Myometrial cell (primary cell): ENCODE results near the gene ZNF683. TPM values are rescaled to one million over a fixed set of nuclear protein-coding genes. Genes with fewer than 3 reads are reported as not detected.

Experiments
- total RNA-seq: library from RNA; depleted of rRNA; stranded (reverse); fragments of >200 nt; gene quantifications from 2 replicates; pipeline ENCODE4 v1.2.3, GENCODE V29; 2015

The ZNF683 gene
- total RNA-seq, result not detected in 2 replicates

DNA sequence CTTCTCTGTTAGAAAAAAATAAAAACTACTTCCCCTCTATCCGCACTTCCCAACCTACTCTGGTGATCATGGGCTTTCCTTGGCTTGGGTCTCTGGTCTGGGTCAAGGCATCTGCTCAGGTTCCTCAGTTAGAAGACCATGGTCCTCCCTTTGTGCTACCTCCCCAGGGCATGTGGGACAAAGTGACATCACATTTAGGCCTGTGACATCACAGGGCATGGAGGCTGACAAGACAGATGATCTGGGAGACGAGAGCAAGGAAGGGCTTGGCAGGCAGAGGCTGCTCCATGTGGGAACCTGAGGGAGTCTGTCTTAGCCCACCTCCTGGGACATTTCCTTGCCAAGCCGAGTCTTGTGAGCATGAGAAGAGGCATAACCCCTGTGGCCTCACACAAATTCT, at the start of gene ZNF683:
TSS of gene ZNF683 (minus strand) at position 140 of the 400 bp plus-strand sequence. CDS start 4,179 bp downstream, outside the sequence.

DNA sequence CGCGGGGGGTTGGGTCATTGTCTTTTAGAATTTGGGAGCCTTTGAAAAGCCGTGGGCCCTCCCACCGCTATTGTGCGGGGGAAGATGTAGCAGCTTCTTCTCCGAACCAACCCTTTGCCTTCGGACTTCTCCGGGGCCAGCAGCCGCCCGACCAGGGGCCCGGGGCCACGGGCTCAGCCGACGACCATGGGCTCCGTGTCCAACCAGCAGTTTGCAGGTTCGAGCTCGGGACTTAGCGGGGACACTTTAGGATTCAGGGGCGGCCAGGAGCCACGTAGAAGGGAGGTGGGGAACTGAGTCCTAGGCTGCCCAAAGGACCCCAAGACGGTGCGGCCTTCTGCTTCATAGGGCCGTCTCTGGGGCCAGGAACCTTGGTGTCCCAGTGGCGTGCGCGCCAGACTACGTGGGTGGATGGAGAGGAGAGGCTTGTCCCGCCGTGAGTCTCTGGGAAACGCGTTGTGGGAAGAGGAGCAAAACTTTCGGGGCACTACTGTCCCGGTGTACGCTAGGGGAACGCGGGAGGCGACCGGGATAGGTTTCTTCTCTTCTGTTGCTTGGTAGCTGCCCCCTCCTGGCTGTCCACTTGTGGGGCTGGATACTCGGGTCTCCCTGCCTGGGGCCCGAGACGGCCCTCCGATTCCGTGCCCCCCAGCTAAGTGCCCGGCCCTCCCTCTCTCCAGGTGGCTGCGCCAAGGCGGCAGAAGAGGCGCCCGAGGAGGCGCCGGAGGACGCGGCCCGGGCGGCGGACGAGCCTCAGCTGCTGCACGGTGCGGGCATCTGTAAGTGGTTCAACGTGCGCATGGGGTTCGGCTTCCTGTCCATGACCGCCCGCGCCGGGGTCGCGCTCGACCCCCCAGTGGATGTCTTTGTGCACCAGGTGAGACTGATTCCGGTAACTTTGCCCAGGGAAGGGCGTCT, 38.4 kb upstream of the ZNF683 start, which contains the start of gene LIN28A:
TSS of gene LIN28A (plus strand) at position 112 of the 918 bp plus-strand sequence. CDS start at position 187, 75 bp downstream.

DNA sequence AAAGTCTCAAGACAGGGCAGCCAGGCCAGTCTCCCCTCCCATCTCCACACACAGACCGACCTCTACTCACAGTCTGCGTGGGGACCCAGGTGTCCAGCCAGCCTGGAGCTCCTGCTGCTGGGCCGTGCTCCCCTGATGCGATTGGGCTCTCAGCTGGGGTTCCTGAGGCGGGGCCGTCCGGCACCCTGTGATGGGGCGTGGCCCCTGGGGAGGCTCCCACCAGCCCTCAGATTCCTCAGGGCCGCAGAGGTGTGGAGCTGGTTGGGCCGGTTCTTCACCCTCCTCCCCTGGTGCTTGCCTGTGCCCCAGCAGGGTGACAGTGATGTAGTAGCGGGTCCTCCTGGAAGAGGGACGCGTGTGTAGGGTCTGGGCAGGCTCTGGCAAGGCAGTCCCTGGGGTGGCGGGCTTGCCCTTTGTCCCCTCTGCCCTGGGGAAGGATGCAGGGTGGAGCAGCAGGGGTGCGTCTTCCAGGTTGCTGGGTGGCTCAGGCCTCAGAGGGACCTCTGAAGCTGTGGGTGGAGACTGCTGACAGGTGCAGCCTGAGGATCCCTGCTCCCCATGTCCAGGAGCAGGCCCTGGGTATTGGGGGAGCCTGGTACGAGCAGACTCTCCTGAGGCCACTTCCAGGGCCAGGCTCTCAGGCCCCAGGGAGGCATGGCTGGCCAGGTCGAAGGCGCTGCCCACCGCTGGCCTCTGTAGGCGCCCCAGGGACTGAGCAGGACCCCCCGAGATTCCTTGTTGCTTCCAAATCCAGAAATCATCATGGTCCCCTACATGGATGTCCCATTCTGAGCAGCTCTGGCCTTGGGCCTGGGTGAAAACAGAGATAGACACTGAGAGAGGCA, 18.4 kb downstream of the ZNF683 start, which contains the start of gene CRYBG2:
TSS of gene CRYBG2 (minus strand) at position 155 of the 845 bp plus-strand sequence. CDS start 7,473 bp downstream, outside the sequence.

DNA sequence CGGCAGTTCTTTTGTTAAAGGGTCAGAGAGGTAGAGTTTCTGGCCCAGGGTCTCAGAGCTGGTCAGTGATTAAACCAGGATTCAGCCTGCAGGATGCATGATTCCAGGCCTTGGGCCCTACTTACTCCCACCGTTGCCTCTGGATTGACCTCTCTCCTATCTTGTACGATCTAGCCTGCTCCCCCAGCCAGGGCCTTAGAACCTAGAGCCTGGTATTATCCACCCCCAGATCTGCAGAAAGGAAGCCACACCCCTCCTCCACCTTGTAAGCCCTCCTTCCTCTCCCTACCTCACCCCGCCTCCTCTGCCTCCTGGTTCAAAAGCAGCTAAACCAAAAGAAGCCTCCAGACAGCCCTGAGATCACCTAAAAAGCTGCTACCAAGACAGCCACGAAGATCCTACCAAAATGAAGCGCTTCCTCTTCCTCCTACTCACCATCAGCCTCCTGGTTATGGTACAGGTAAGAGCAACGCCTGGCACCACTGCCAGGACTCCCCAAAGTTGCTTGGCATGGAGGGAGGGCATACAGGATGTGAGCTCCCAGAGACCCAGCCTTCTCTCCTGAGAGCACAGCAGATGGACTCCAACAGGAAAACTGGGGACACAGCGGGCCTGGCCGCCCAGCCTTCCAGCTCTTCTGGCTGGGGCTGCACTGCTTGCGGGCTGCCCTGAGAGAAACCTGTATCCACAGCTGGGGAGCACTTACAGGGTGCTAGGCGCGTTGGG, 54.8 kb downstream of the ZNF683 start, which contains the start of gene CD52:
TSS of gene CD52 (plus strand) at position 347 of the 726 bp plus-strand sequence. CDS start at position 407, 60 bp downstream.

Other genes starting within 250 kb of the ZNF683 start
- not detected in 2 replicates for gene FAM110D, start 213.7 kb downstream of the ZNF683 start, total RNA-seq
- not detected in 2 replicates for gene C1orf232, start 203.8 kb downstream of the ZNF683 start, total RNA-seq
- gene ZNF593, start 202.8 kb downstream of the ZNF683 start, total RNA-seq, result 26.4 and 32.3 TPM in 2 replicates
- 0.29 TPM in 1 of 2 replicates, not detected in the other for gene ZNF593OS, start 200.9 kb downstream of the ZNF683 start, total RNA-seq
- not detected in 2 replicates for gene CNKSR1, start 195.3 kb downstream of the ZNF683 start, total RNA-seq
- not detected in 2 replicates for gene CATSPER4, start 182.1 kb downstream of the ZNF683 start, total RNA-seq
- gene CEP85, start 138.6 kb downstream of the ZNF683 start, total RNA-seq, result 8.7 and 8.9 TPM in 2 replicates
- gene SH3BGRL3, start 92.7 kb downstream of the ZNF683 start, total RNA-seq, result 206 and 215 TPM in 2 replicates
- gene UBXN11, start 66.1 kb downstream of the ZNF683 start, total RNA-seq, result 3.5 and 7.8 TPM in 2 replicates
- 0.71 TPM in 1 of 2 replicates, not detected in the other for gene CD52, start 54.8 kb downstream of the ZNF683 start, total RNA-seq
- not detected in 2 replicates for gene CRYBG2, start 18.6 kb downstream of the ZNF683 start, total RNA-seq
- not detected in 2 replicates for gene LIN28A, start 38.1 kb upstream of the ZNF683 start, total RNA-seq
- gene DHDDS, start 59.6 kb upstream of the ZNF683 start, total RNA-seq, result 65.4 and 85.6 TPM in 2 replicates
- 648 and 658 TPM in 2 replicates for gene HMGN2, start 99.7 kb upstream of the ZNF683 start, total RNA-seq
- gene RPS6KA1, start 157.0 kb upstream of the ZNF683 start, total RNA-seq, result 15.2 and 25.1 TPM in 2 replicates